Measurements from ENCODE around the gene NLRP7.
"Not testable (repeated sequence)": the region's sequence is repeated elsewhere in the genome, so short reads cannot be mapped to it uniquely, and the experiment has no call there.

- TF ChIP-seq CTCF, EZH2phosphoT487 (IDR thresholded peaks at IDR 0.05; ENCODE audit: low read length): not testable (repeated sequence)
These were observed 17.7 kb upstream of the NLRP7 start for GRCh38 chr19:54965055-54965454.
